Natural killer cell (primary cell): ENCODE results near the gene ENGASE. TPM values are rescaled to one million over a fixed set of nuclear protein-coding genes. Genes with fewer than 3 reads are reported as not detected.

Experiments
- ATAC-seq, 3 donors: fragments of 150-1000 bp in 2 of 3; fragments of 200-7000 bp in 1 of 3; cut with Tn5 transposase; 1 replicate in 1 of 3; 2 replicates in 2 of 3; pipeline ENCODE4 v1.10.0; 2021; ENCODE audit warnings: mild to moderate bottlenecking in 2 of 3, moderate library complexity in 2 of 3
- DNase-seq, 2 donors: peaks; one replicate each; pipeline versions ENCODE4 v3.0.0 to v3.0.0-alpha.2; 2013 to 2021; ENCODE audit warnings: mixed read lengths in 1 of 2
- H3K27ac ChIP-seq: one replicate; pipeline ENCODE4 v1.5.1; 2013; ENCODE audit warnings: mild to moderate bottlenecking, low read length
- H3K27me3 ChIP-seq: one replicate; pipeline ENCODE4 v1.6.1; 2013; ENCODE audit warnings: low read length; ENCODE audit not compliant: control insufficient read depth, insufficient read depth
- H3K36me3 ChIP-seq: one replicate; pipeline ENCODE4 v1.6.1; 2013; ENCODE audit warnings: low read length; ENCODE audit not compliant: control insufficient read depth, insufficient read depth
- H3K4me1 ChIP-seq: one replicate; pipeline ENCODE4 v1.6.1; 2013; ENCODE audit warnings: low read length; ENCODE audit not compliant: control insufficient read depth, insufficient read depth
- H3K4me3 ChIP-seq: one replicate; pipeline ENCODE4 v1.5.1; 2013; ENCODE audit warnings: low read length
- H3K9me3 ChIP-seq: one replicate; pipeline ENCODE4 v1.6.1; 2013; ENCODE audit warnings: low read length; ENCODE audit not compliant: control insufficient read depth, insufficient read depth
- H3K27ac Mint-ChIP-seq, 2 donors: one replicate each; pipeline ENCODE4 v1.8.0; 2022; ENCODE audit warnings: mild to moderate bottlenecking in 2 of 2, mixed read lengths in 2 of 2, moderate library complexity in 1 of 2
- H3K27me3 Mint-ChIP-seq, 2 donors: one replicate each; pipeline ENCODE4 v1.8.0; 2022; ENCODE audit warnings: low read depth in 2 of 2, mixed read lengths in 2 of 2
- H3K36me3 Mint-ChIP-seq: one replicate; pipeline ENCODE4 v1.8.0; 2022; ENCODE audit warnings: mixed read lengths
- H3K4me1 Mint-ChIP-seq, 2 donors: one replicate each; pipeline ENCODE4 v1.8.0; 2022; ENCODE audit warnings: mixed read lengths in 2 of 2
- H3K4me3 Mint-ChIP-seq: one replicate; pipeline ENCODE4 v1.8.0; 2022; ENCODE audit warnings: mild to moderate bottlenecking, moderate library complexity, mixed read lengths
- H3K9me3 Mint-ChIP-seq, 2 donors: one replicate each; pipeline ENCODE4 v1.8.0; 2022; ENCODE audit warnings: mixed read lengths in 2 of 2
- WGBS: methylation state at CpG from one replicate; pipeline ENCODE4 v1.1.7; 2013; ENCODE audit warnings: missing lambda C conversion rate; ENCODE audit not compliant: insufficient coverage; 5-methylcytosine and 5-hydroxymethylcytosine counted together
- intact Hi-C: fragments of 100-400 bp; cut with micrococcal nuclease; formaldehyde crosslinking; loops from one replicate; pipeline ENCODE4 v1.14.2; 2022
- total RNA-seq, 4 donors: library from RNA; stranded (reverse); fragments of 120-200 nt in 1 of 4; gene quantifications; one replicate each; pipeline versions ENCODE4 v1.2.3 to v1.2.4, GENCODE V29; 2013 to 2022
- TF ChIP-seq, protein P1 (sequence below): fragments of 200-600 bp; IDR thresholded peaks from one replicate; pipeline ENCODE4 v1.8.0; 2022; ENCODE audit warnings: antibody characterized with exemption

ENGASE gene
- total RNA-seq, 3 donors from 2014 or later (not counting 1 experiment from before 2014, with no cell fraction given), result 56.0 to 86.4 (median 56.9) TPM

DNA sequence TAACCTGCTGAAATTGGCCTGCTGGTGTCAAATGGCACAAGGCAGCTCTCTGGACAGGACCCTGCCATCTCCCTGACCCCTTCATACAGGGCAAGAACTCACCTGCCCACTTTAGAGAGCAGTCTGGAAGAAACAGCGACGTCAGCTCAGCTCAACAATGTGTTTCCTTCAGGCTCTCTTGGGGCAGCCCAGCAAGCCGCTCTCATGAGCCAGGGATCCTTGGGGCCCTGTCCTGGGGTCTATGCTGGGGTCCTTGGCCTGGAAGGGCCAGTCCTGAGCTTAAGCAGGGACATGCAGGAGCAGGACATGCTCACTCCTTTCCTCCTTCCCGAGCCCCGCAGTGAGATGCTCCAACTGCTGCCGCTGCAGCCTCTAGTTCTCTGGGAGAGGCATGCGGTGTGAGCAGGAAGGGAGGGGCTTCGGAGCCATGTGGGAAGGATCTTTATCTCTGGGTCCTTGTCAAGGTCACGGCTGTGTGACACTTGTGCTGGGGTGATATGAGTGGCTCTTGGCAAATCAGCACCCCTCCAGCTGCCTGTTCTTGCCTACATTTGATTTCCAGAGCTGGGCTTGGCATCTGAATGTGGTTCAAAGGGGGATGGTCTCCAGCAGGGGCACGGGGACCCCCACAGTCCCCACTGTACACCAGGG lies 47.2 kb upstream of the ENGASE start:
- TF ChIP-seq, protein P1, sequence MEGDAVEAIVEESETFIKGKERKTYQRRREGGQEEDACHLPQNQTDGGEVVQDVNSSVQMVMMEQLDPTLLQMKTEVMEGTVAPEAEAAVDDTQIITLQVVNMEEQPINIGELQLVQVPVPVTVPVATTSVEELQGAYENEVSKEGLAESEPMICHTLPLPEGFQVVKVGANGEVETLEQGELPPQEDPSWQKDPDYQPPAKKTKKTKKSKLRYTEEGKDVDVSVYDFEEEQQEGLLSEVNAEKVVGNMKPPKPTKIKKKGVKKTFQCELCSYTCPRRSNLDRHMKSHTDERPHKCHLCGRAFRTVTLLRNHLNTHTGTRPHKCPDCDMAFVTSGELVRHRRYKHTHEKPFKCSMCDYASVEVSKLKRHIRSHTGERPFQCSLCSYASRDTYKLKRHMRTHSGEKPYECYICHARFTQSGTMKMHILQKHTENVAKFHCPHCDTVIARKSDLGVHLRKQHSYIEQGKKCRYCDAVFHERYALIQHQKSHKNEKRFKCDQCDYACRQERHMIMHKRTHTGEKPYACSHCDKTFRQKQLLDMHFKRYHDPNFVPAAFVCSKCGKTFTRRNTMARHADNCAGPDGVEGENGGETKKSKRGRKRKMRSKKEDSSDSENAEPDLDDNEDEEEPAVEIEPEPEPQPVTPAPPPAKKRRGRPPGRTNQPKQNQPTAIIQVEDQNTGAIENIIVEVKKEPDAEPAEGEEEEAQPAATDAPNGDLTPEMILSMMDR, result no peak
- DNase-seq, result no peak
- intact Hi-C loops, result no loop called here
- no peaks in the 10 kb centered on the region for H3K9me3 ChIP-seq
- H3K4me3 ChIP-seq, result no peak overlapping the region
- Mint-ChIP-seq H3K36me3 (no peaks in the 10 kb centered on the region), H3K27me3 (peaks cover 30 to 43% of the 10 kb centered on the region in 2 donors), H3K4me1 (peaks cover 9 to 10% of the 10 kb centered on the region in 2 donors), H3K4me3 (no peak overlapping the region), H3K9me3 (no peaks in the 10 kb centered on the region), H3K27ac (no peak overlapping the region)
- WGBS, result 76% methylated on average over 9 of the region's 10 CpGs
- peaks cover 22% of the 10 kb centered on the region for H3K27me3 ChIP-seq
- ATAC-seq, result no peak
- H3K27ac ChIP-seq, result no peak overlapping the region
- peaks cover 17% of the 10 kb centered on the region for H3K4me1 ChIP-seq
- H3K36me3 ChIP-seq, result no peaks in the 10 kb centered on the region

- no peak overlapping the region for H3K27ac Mint-ChIP-seq
- H3K27me3 Mint-ChIP-seq, result peaks cover 26 to 41% of the 10 kb centered on the region in 2 donors
Observed at GRCh38 chr17:79027925-79028491, 46.6 kb upstream of the ENGASE start.

GRCh38 chr17:79028496-79029326 lies 45.9 kb upstream of the ENGASE start:
- TF ChIP-seq, protein P1, result no peak
- H3K4me1 ChIP-seq, result peaks cover 14% of the 10 kb centered on the region
- H3K27ac Mint-ChIP-seq, result no peak overlapping the region
- H3K27me3 Mint-ChIP-seq, result peaks cover 20 to 38% of the 10 kb centered on the region in 2 donors
- H3K9me3 Mint-ChIP-seq, result no peaks in the 10 kb centered on the region
- H3K36me3 ChIP-seq, result no peaks in the 10 kb centered on the region
- H3K4me3 ChIP-seq, result no peak overlapping the region
- intact Hi-C loops, result no loop called here
- 77% methylated on average over 16 of the region's 17 CpGs for WGBS
- peaks cover 7 to 10% of the 10 kb centered on the region in 2 donors for H3K4me1 Mint-ChIP-seq
- H3K4me3 Mint-ChIP-seq, result no peak overlapping the region
- H3K27me3 ChIP-seq, result peaks cover 20% of the 10 kb centered on the region
- no peak overlapping the region for H3K27ac ChIP-seq
- DNase-seq (no peak), ATAC-seq (no peak)
- no peaks in the 10 kb centered on the region for H3K36me3 Mint-ChIP-seq
- H3K9me3 ChIP-seq, result no peaks in the 10 kb centered on the region

More at GRCh38 chr17:79027925-79028491, 46.6 kb upstream of the ENGASE start:
- Histone ChIP-seq H3K27ac (no peak overlapping the region), H3K27me3 (peaks cover 22% of the 10 kb centered on the region), H3K4me1 (peaks cover 17% of the 10 kb centered on the region), H3K36me3 (no peaks in the 10 kb centered on the region), H3K4me3 (no peak overlapping the region), H3K9me3 (no peaks in the 10 kb centered on the region)
- DNase-seq (no peak), ATAC-seq (no peak)
- Mint-ChIP-seq H3K4me3 (no peak overlapping the region), H3K9me3 (no peaks in the 10 kb centered on the region), H3K36me3 (no peaks in the 10 kb centered on the region), H3K4me1 (peaks cover 9 to 10% of the 10 kb centered on the region in 2 donors)
- TF ChIP-seq, protein P1, result no peak
- 63% methylated on average over 16 of the region's 16 CpGs for WGBS
- intact Hi-C loops, result no loop called here
